ENCODE data around the gene TMEM138.

The TMEM138 gene

GRCh38 chr11:61341706-61342105, 20.5 kb upstream of the TMEM138 start:
- DNase-seq (ENCODE audit: low read depth, low spot score), result no peak

- no peak for DNase-seq (ENCODE audit: low read depth, low spot score)
Observed at GRCh38 chr11:61342207-61342803, 19.9 kb upstream of the TMEM138 start.

GRCh38 chr11:61343792-61344745, 18.1 kb upstream of the TMEM138 start:
- DNase-seq (ENCODE audit: low read depth, low spot score), result no peak

GRCh38 chr11:61345170-61345610, 17.0 kb upstream of the TMEM138 start:
- no peak for DNase-seq (ENCODE audit: low read depth, low spot score)

GRCh38 chr11:61345954-61346843, 16.0 kb upstream of the TMEM138 start:
- DNase-seq (ENCODE audit: low read depth, low spot score), result no peak

GRCh38 chr11:61347916-61348461, 14.2 kb upstream of the TMEM138 start:
- DNase-seq (ENCODE audit: low read depth, low spot score), result no peak

- no peak for DNase-seq (ENCODE audit: low read depth, low spot score)
Observed at GRCh38 chr11:61349189-61349751, 12.9 kb upstream of the TMEM138 start.

GRCh38 chr11:61349916-61350315, 12.3 kb upstream of the TMEM138 start:
- DNase-seq (ENCODE audit: low read depth, low spot score), result no peak

- no peak for DNase-seq (ENCODE audit: low read depth, low spot score)
Observed at GRCh38 chr11:61350336-61350735, 11.8 kb upstream of the TMEM138 start.

- DNase-seq (ENCODE audit: low read depth, low spot score), result no peak
Observed at GRCh38 chr11:61350803-61351202, 11.4 kb upstream of the TMEM138 start.

- DNase-seq (ENCODE audit: low read depth, low spot score), result no peak
Observed at GRCh38 chr11:61352038-61352437, 10.1 kb upstream of the TMEM138 start.

GRCh38 chr11:61353131-61354067, 8.8 kb upstream of the TMEM138 start:
- no peak for DNase-seq (ENCODE audit: low read depth, low spot score)

- no peak for DNase-seq (ENCODE audit: low read depth, low spot score)
Observed at GRCh38 chr11:61354208-61354607, 8.0 kb upstream of the TMEM138 start.

GRCh38 chr11:61356706-61357105, 5.5 kb upstream of the TMEM138 start:
- DNase-seq (ENCODE audit: low read depth, low spot score), result no peak

GRCh38 chr11:61357233-61357893, 4.8 kb upstream of the TMEM138 start:
- DNase-seq (ENCODE audit: low read depth, low spot score), result no peak

- no peak for DNase-seq (ENCODE audit: low read depth, low spot score)
Observed at GRCh38 chr11:61357894-61358239, 4.3 kb upstream of the TMEM138 start.

- DNase-seq (ENCODE audit: low read depth, low spot score), result no peak
Observed at GRCh38 chr11:61358566-61358965, 3.6 kb upstream of the TMEM138 start.

GRCh38 chr11:61359516-61359915, 2.7 kb upstream of the TMEM138 start:
- DNase-seq (ENCODE audit: low read depth, low spot score), result no peak

- no peak for DNase-seq (ENCODE audit: low read depth, low spot score)
Observed at GRCh38 chr11:61361237-61361740, 885 bp upstream of the TMEM138 start.

GRCh38 chr11:61362542-61362875, 335 bp downstream of the TMEM138 start:
- no peak for DNase-seq (ENCODE audit: low read depth, low spot score)
